ENCODE measurements around the gene NUP93.

DNA sequence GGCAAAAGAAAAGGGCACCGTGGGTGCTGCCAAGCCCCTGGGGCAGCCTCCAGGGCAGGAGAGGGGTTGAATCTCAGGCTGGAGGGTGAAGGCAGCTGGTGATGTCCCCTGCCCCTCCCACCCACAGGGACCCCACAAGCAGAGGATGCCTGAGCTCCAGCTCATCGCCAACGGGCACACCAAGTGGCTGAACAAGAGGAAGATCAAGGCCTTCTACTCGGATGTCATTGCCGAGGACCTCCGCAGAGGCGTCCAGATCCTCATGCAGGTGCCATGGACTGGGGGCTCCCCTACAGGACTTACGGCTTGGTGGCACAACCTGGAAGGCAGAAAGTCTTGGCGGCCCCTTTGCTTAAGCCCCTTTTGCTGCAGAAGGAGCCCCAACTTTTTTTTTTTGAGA, 156.9 kb downstream of the NUP93 start:
- TF ChIP-seq, protein P1, sequence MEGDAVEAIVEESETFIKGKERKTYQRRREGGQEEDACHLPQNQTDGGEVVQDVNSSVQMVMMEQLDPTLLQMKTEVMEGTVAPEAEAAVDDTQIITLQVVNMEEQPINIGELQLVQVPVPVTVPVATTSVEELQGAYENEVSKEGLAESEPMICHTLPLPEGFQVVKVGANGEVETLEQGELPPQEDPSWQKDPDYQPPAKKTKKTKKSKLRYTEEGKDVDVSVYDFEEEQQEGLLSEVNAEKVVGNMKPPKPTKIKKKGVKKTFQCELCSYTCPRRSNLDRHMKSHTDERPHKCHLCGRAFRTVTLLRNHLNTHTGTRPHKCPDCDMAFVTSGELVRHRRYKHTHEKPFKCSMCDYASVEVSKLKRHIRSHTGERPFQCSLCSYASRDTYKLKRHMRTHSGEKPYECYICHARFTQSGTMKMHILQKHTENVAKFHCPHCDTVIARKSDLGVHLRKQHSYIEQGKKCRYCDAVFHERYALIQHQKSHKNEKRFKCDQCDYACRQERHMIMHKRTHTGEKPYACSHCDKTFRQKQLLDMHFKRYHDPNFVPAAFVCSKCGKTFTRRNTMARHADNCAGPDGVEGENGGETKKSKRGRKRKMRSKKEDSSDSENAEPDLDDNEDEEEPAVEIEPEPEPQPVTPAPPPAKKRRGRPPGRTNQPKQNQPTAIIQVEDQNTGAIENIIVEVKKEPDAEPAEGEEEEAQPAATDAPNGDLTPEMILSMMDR (IDR thresholded peaks at IDR 0.05): no peak
- TF ChIP-seq POLR2A (IDR thresholded peaks at IDR 0.05): no peak
